IPS-NIHi7 (cell line): ENCODE data around the gene MAGI3.
A peak's percentile ranks its signal among the peaks of the same experiment; 100 is the strongest.
"Not testable (repeated sequence)": the region's sequence is repeated elsewhere in the genome, so short reads cannot be mapped to it uniquely, and the experiment has no call there.

Experiments
- DNase-seq: peaks from one replicate; pipeline ENCODE4 v3.0.0; 2012; ENCODE audit warnings: mixed read lengths; ENCODE audit errors: extremely low spot score

Gene MAGI3

GRCh38 chr1:113691184-113691583 lies 300.9 kb downstream of the MAGI3 start:
- no peak for DNase-seq

- DNase-seq: no peak
These were observed 302.0 kb downstream of the MAGI3 start for GRCh38 chr1:113692342-113692741.

GRCh38 chr1:113692824-113693431 lies 302.6 kb downstream of the MAGI3 start:
- no peak for DNase-seq

- no peak for DNase-seq
These were observed 304.6 kb downstream of the MAGI3 start for GRCh38 chr1:113694910-113695309.

- peak; percentile 77 for DNase-seq
These were observed 311.1 kb downstream of the MAGI3 start for GRCh38 chr1:113701429-113701828.

- no peak for DNase-seq
These were observed 324.4 kb downstream of the MAGI3 start for GRCh38 chr1:113714606-113715269.

GRCh38 chr1:113717506-113717905 lies 327.2 kb downstream of the MAGI3 start:
- DNase-seq: not testable (repeated sequence)

GRCh38 chr1:113718621-113719020 lies 328.3 kb downstream of the MAGI3 start:
- not testable (repeated sequence) for DNase-seq

- no peak for DNase-seq
These were observed 330.7 kb downstream of the MAGI3 start for GRCh38 chr1:113721010-113721409.

GRCh38 chr1:113732802-113733201 lies 342.5 kb downstream of the MAGI3 start:
- DNase-seq: no peak

GRCh38 chr1:113734357-113735055 lies 344.2 kb downstream of the MAGI3 start:
- DNase-seq: no peak
